Esophagus muscularis mucosa (tissue), 4 donors: ENCODE measurements around the gene RASL10A.

ENCODE experiments used
- EP300 ChIP-seq: sonication (generic); formaldehyde crosslinking; IDR thresholded peaks from one replicate; pipeline ENCODE4 v1.6.1; 2017; ENCODE audit warnings: antibody characterized with exemption
- POLR2A ChIP-seq: fragments of 450-650 bp; IDR thresholded peaks from one replicate; pipeline ENCODE4 v1.6.1; 2017; ENCODE audit warnings: antibody characterized with exemption, moderate library complexity, mild to moderate bottlenecking, low read depth
- POLR2AphosphoS5 ChIP-seq, 2 donors: sonication (generic); formaldehyde crosslinking; IDR thresholded peaks; one replicate each; pipeline ENCODE4 v1.6.1; 2017; ENCODE audit warnings: antibody characterized with exemption in 2 of 2
- TF ChIP-seq, protein P1 (sequence below), 3 experiments: fragments of 200-600 bp in 2 of 3; fragments of 450-650 bp in 1 of 3; sonication (generic) in 2 of 3; IDR thresholded peaks; one replicate each; pipeline ENCODE4 v1.5.1; 2017 to 2019; ENCODE audit warnings: antibody characterized with exemption in 3 of 3, mild to moderate bottlenecking in 2 of 3, moderate library complexity in 1 of 3

DNA sequence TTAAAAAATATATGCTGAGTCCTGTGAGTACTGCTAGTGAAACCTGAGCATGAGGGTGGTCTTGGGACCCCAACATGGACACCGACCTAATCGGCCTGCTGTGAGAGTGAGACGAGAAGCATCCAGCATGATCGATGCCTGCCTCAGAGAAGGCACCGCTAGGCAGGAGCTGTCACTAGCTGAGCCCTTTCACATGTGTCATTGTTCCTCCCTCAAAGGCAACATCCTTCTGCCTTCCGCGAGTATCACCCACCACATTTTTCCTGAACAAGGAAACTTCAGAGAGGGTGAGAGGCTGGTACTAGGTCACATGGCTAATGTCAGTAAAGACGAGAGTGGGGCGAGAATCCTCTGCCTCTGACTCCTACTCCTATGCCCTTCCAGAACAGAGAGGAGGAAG, 37.3 kb upstream of the RASL10A start:
- TF ChIP-seq POLR2A (no peak), POLR2AphosphoS5 (IDR thresholded peaks at IDR 0.05) (no peak), EP300 (no peak)
- TF ChIP-seq, protein P1, sequence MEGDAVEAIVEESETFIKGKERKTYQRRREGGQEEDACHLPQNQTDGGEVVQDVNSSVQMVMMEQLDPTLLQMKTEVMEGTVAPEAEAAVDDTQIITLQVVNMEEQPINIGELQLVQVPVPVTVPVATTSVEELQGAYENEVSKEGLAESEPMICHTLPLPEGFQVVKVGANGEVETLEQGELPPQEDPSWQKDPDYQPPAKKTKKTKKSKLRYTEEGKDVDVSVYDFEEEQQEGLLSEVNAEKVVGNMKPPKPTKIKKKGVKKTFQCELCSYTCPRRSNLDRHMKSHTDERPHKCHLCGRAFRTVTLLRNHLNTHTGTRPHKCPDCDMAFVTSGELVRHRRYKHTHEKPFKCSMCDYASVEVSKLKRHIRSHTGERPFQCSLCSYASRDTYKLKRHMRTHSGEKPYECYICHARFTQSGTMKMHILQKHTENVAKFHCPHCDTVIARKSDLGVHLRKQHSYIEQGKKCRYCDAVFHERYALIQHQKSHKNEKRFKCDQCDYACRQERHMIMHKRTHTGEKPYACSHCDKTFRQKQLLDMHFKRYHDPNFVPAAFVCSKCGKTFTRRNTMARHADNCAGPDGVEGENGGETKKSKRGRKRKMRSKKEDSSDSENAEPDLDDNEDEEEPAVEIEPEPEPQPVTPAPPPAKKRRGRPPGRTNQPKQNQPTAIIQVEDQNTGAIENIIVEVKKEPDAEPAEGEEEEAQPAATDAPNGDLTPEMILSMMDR (IDR thresholded peaks at IDR 0.05), result no peak
